ENCODE data around the gene JARID2.

DNA sequence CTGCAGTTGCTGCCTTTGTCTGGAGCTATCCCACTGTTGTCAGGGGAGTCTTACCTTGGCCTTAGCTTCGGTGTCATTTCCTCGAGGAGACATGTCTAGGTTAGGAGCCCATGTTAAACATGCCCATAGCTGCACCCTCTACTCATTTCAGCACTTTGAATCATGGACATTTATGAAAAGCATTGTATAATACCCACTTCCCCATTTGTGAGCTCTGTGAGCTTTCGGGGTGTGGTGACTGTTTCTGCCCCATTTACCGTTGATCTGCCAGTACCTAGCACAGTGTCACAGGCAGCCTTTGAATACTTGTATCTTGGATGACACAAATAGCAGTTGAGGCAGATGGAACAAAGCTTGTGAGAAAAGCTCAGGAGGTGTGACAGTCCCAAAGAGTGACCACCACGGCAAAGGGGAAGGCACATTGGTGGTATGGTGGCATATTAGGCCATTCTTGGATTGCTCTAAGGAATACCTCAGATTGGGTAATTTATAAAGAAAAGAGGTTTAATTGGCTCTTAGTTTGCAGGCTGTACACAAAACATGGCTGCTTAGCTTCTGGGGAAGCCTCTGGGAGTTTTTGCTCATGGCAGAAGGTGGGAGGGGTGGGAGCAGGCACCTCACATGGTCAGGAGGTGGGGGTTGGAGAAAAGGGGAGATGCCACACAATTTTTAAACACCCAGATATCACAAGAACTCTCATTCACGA lies 42.0 kb downstream of the JARID2 start:
- no peak for TF ChIP-seq CTCF (IDR thresholded peaks at IDR 0.05)
- TF ChIP-seq, protein P1, sequence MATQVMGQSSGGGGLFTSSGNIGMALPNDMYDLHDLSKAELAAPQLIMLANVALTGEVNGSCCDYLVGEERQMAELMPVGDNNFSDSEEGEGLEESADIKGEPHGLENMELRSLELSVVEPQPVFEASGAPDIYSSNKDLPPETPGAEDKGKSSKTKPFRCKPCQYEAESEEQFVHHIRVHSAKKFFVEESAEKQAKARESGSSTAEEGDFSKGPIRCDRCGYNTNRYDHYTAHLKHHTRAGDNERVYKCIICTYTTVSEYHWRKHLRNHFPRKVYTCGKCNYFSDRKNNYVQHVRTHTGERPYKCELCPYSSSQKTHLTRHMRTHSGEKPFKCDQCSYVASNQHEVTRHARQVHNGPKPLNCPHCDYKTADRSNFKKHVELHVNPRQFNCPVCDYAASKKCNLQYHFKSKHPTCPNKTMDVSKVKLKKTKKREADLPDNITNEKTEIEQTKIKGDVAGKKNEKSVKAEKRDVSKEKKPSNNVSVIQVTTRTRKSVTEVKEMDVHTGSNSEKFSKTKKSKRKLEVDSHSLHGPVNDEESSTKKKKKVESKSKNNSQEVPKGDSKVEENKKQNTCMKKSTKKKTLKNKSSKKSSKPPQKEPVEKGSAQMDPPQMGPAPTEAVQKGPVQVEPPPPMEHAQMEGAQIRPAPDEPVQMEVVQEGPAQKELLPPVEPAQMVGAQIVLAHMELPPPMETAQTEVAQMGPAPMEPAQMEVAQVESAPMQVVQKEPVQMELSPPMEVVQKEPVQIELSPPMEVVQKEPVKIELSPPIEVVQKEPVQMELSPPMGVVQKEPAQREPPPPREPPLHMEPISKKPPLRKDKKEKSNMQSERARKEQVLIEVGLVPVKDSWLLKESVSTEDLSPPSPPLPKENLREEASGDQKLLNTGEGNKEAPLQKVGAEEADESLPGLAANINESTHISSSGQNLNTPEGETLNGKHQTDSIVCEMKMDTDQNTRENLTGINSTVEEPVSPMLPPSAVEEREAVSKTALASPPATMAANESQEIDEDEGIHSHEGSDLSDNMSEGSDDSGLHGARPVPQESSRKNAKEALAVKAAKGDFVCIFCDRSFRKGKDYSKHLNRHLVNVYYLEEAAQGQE (IDR thresholded peaks at IDR 0.05; ENCODE audit: insufficient read depth in 1 of 2, low read depth in 2 of 2, low read length in 1 of 2): no peak
- TF ChIP-seq TCF7L2 (IDR thresholded peaks at IDR 0.05; ENCODE audit: low read depth, low read length): no peak
